Calu3 (cell line): ENCODE measurements around the gene ATP13A1. TPM values are rescaled to one million over a fixed set of nuclear protein-coding genes. Genes with fewer than 3 reads are reported as not detected.

Experiments used
- BruUV-seq: library from RNA; stranded (reverse); fragments of 400-500 nt; replicated peaks from 2 replicates; lab custom pipeline; 2021; lab: Mats Ljungman, UMichigan
- CTCF ChIA-PET: fragments of 300-600 bp; sonication (Branson Sonifier 250); formaldehyde crosslinking; loops from one replicate; lab custom pipeline; 2022; ENCODE audit warnings: antibody characterized with exemption; lab: Charles Lee
- DNase-seq: peaks from one replicate; pipeline ENCODE4 v3.0.0; 2022
- H3K27ac Mint-ChIP-seq: one replicate; pipeline ENCODE4 v1.8.0; 2022; ENCODE audit warnings: mixed read lengths; ENCODE audit not compliant: unreplicated experiment
- H3K27me3 Mint-ChIP-seq: one replicate; pipeline ENCODE4 v1.8.0; 2022; ENCODE audit warnings: mixed read lengths; ENCODE audit not compliant: unreplicated experiment
- H3K36me3 Mint-ChIP-seq: one replicate; pipeline ENCODE4 v1.8.0; 2022; ENCODE audit warnings: mild to moderate bottlenecking, moderate library complexity, mixed read lengths; ENCODE audit not compliant: insufficient read depth, unreplicated experiment
- H3K4me1 Mint-ChIP-seq: one replicate; pipeline ENCODE4 v1.8.0; 2022; ENCODE audit warnings: mild to moderate bottlenecking, low read depth, mixed read lengths; ENCODE audit not compliant: unreplicated experiment
- H3K4me3 Mint-ChIP-seq: one replicate; pipeline ENCODE4 v1.8.0; 2022; ENCODE audit warnings: mild to moderate bottlenecking, low read depth, moderate library complexity, mixed read lengths; ENCODE audit not compliant: unreplicated experiment
- H3K9me3 Mint-ChIP-seq: one replicate; pipeline ENCODE4 v1.8.0; 2022; ENCODE audit warnings: low read depth, mixed read lengths; ENCODE audit not compliant: unreplicated experiment
- intact Hi-C: fragments of 100-400 bp; cut with micrococcal nuclease; formaldehyde crosslinking; loops from one replicate; pipeline ENCODE4 v1.10.0; 2022; ENCODE audit not compliant: unreplicated experiment
- total RNA-seq: library from RNA; stranded (reverse); gene quantifications from 2 replicates; pipeline ENCODE4 v1.2.3, GENCODE V29; 2022
- TF ChIP-seq, protein P1 (sequence below): fragments of 200-600 bp; IDR thresholded peaks from one replicate; pipeline ENCODE4 v1.8.0; 2022; ENCODE audit warnings: antibody characterized with exemption; ENCODE audit not compliant: unreplicated experiment

Gene ATP13A1
- total RNA-seq, 1 experiment from 2014 or later = 65.4 TPM

DNA sequence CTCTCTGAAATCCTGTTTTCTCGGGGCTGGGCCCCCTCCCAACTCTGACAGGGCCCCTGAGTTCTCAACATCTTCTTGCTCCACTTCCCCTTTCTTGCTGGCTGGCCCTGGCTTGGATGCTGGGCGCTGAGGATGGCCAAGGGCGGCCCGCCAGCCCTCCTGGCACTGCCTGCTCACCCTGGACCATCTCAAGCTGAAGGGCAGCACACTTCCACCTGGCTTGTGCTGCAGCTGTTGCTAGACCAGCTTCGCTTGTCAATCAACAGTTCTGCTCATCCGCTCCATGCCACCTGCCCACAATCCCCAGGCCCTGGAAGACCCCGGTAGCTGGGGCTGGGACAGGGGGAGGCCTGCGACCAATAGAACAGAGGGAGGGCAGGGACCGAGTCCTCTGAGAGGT lies 13.1 kb downstream of the ATP13A1 start:
- intact Hi-C loops = loop anchor here (2.0 kb wide), 1 partner anchor 38 kb away; no protein-coding TSS in a partner anchor

DNA sequence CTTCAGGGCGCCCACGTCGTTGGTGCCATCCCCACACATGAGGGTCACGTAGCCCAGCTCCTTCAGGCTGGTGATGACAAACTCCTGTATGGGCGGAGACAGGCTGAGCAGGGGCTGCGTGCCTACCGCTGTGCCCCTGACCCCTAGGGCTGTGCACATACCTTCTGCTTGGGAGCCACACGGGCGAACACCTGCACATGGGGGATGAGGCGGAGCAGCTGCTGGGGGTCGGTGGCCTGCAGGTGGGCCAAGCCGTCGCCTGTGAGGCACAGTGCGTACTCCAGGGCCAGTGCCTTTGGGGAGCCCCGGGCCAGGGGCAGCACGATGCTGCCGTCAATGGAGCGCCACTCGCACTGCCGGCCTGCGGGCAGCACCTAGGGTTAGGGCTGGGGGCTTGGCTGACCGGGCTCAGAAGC lies 13.9 kb downstream of the ATP13A1 start:
- intact Hi-C loops = no loop called here
- H3K36me3 Mint-ChIP-seq = peaks cover 34% of the 10 kb centered on the region
- TF ChIP-seq, protein P1, sequence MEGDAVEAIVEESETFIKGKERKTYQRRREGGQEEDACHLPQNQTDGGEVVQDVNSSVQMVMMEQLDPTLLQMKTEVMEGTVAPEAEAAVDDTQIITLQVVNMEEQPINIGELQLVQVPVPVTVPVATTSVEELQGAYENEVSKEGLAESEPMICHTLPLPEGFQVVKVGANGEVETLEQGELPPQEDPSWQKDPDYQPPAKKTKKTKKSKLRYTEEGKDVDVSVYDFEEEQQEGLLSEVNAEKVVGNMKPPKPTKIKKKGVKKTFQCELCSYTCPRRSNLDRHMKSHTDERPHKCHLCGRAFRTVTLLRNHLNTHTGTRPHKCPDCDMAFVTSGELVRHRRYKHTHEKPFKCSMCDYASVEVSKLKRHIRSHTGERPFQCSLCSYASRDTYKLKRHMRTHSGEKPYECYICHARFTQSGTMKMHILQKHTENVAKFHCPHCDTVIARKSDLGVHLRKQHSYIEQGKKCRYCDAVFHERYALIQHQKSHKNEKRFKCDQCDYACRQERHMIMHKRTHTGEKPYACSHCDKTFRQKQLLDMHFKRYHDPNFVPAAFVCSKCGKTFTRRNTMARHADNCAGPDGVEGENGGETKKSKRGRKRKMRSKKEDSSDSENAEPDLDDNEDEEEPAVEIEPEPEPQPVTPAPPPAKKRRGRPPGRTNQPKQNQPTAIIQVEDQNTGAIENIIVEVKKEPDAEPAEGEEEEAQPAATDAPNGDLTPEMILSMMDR = no peak
- BruUV-seq = no TSS peak
- H3K27ac Mint-ChIP-seq = no peak overlapping the region
- no peaks in the 10 kb centered on the region for H3K9me3 Mint-ChIP-seq
- H3K4me1 Mint-ChIP-seq = no peaks in the 10 kb centered on the region
- CTCF ChIA-PET = interaction anchor here (0.6 to 1.1 kb wide), 2 partner anchors 14 to 341 kb away, joined by 3 read pairs; partner anchors contain the start of gene ATP13A1
- H3K4me3 Mint-ChIP-seq = no peak overlapping the region
- no peaks in the 10 kb centered on the region for H3K27me3 Mint-ChIP-seq
- no peak for DNase-seq

More for the DNA sequence above, 13.1 kb downstream of the ATP13A1 start:
- H3K36me3 Mint-ChIP-seq = peaks cover 40% of the 10 kb centered on the region
- H3K27me3 Mint-ChIP-seq = no peaks in the 10 kb centered on the region
- no peak overlapping the region for H3K27ac Mint-ChIP-seq
- TF ChIP-seq, protein P1 = no peak
- no peak overlapping the region for H3K4me3 Mint-ChIP-seq
- DNase-seq = no peak
- H3K9me3 Mint-ChIP-seq = no peaks in the 10 kb centered on the region
- BruUV-seq = no TSS peak
- no peaks in the 10 kb centered on the region for H3K4me1 Mint-ChIP-seq
- CTCF ChIA-PET = no interaction called here

DNA sequence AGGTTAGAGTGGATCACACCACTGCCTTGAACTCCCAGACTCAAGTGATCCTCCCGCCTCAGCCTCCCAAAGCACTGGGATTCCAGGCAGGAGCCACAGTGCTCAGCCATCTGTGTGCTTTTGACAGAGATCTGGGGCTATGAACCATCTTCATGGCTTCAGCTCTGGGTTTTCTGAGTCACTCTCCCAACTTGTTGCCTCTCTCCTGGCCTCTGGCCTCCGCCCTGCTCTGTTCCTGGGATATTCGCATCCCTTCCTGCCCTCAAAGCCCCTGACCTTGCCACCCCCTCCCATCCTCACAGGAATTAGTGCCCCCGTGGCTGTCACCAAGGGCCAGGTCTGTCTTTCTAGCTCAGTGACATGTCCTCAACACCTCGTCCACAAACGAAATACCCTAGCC lies 14.3 kb downstream of the ATP13A1 start:
- H3K4me1 Mint-ChIP-seq = no peaks in the 10 kb centered on the region
- no peaks in the 10 kb centered on the region for H3K27me3 Mint-ChIP-seq
- CTCF ChIA-PET = interaction anchor here (0.6 to 1.1 kb wide), 2 partner anchors 15 to 341 kb away, joined by 3 read pairs; partner anchors contain the start of gene ATP13A1
- no TSS peak for BruUV-seq
- intact Hi-C loops = no loop called here
- TF ChIP-seq, protein P1 = no peak
- H3K9me3 Mint-ChIP-seq = no peaks in the 10 kb centered on the region
- DNase-seq = no peak
- peaks cover 31% of the 10 kb centered on the region for H3K36me3 Mint-ChIP-seq
- H3K27ac Mint-ChIP-seq = no peak overlapping the region
- H3K4me3 Mint-ChIP-seq = no peak overlapping the region

DNA sequence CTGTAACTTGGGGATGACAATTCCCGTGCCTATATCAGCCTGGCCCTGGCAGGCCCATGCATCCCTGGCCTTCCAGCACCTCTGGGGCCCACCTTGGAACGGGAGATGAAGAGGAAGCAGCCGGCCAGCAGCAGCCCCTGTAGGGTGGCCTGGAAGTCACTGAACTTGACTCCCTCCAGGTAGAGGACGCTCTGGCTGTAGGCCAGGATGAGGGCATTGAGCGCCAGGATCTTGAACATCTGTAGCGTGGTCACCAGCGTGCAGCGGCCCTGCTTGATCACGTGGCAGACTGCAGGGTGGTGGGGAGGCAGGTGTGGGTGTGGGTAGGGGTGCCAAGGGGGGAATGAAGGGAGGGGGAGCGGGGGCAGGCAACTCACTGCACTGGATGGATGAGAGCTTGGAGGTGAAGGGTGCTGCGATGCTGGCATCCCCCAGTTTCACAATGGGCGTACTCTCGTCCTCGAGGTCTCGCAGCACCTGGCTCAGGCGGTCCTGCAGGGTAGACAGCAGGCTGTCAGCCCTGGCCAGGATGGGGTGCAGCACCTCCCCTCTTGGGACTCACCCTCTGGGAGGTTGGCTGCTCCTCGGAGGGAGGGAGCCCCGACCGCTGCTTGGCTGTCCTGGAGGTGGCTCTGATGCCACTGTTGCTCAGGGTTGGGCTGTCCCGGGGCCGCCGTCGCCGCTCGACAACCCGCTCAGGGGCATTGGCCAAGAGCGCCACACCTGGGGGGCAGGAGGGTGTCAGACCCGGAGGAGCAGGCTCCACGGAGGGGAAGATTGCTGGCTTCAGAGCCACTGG lies 16.2 kb downstream of the ATP13A1 start:
- Mint-ChIP-seq H3K36me3 (peaks cover 39% of the 10 kb centered on the region), H3K27ac (no peak overlapping the region)
- intact Hi-C loops = no loop called here

More for the DNA sequence above, 16.2 kb downstream of the ATP13A1 start:
- CTCF ChIA-PET = no interaction called here
- TF ChIP-seq, protein P1 = no peak
- H3K27me3 Mint-ChIP-seq = no peaks in the 10 kb centered on the region
- DNase-seq = no peak
- no TSS peak for BruUV-seq
- no peaks in the 10 kb centered on the region for H3K9me3 Mint-ChIP-seq
- H3K4me1 Mint-ChIP-seq = peaks cover 6% of the 10 kb centered on the region
- no peak overlapping the region for H3K4me3 Mint-ChIP-seq
